RWPE2 (cell line): Measurements from ENCODE around the gene ZCCHC7.
"Not testable (repeated sequence)": the region's sequence is repeated elsewhere in the genome, so short reads cannot be mapped to it uniquely, and the experiment has no call there.

Experiments used
- ATAC-seq: fragments of 200-7000 bp; cut with Tn5 transposase; 3 replicates; pipeline ENCODE4 v1.9.1; 2021; ENCODE audit warnings: low read depth
- DNase-seq: peaks from one replicate; pipeline ENCODE4 v3.0.0-alpha.2; 2020; ENCODE audit warnings: low spot score
- H3K27ac ChIP-seq: fragments of 450-650 bp; 2 replicates; pipeline ENCODE4 v1.5.1; 2017; ENCODE audit warnings: mild to moderate bottlenecking; ENCODE audit not compliant: poor library complexity, severe bottlenecking
- H3K27me3 ChIP-seq: fragments of 250-450 bp; sonication (Bioruptor Pico); 2 replicates; pipeline ENCODE4 v1.5.1; 2021; ENCODE audit warnings: mild to moderate bottlenecking, moderate library complexity; ENCODE audit not compliant: insufficient read depth, poor library complexity, severe bottlenecking
- H3K36me3 ChIP-seq: fragments of 250-450 bp; sonication (Bioruptor Pico); 2 replicates; pipeline ENCODE4 v1.5.1; 2020; ENCODE audit warnings: low read depth, mild to moderate bottlenecking, moderate library complexity
- H3K4me1 ChIP-seq: fragments of 250-450 bp; sonication (Bioruptor Pico); 2 replicates; pipeline ENCODE4 v1.5.1; 2021; ENCODE audit warnings: mild to moderate bottlenecking, moderate library complexity; ENCODE audit not compliant: insufficient read depth, poor library complexity, severe bottlenecking
- H3K4me3 ChIP-seq: fragments of 250-450 bp; sonication (Bioruptor Pico); 2 replicates; pipeline ENCODE4 v1.5.1; 2021; ENCODE audit warnings: mild to moderate bottlenecking, moderate library complexity; ENCODE audit not compliant: severe bottlenecking
- H3K9me3 ChIP-seq: fragments of 250-450 bp; sonication (Bioruptor Pico); 2 replicates; pipeline ENCODE4 v1.5.1; 2021; ENCODE audit warnings: mild to moderate bottlenecking, moderate library complexity; ENCODE audit not compliant: severe bottlenecking
- TF ChIP-seq, protein P1 (sequence below): fragments of 450-650 bp; IDR thresholded peaks from one replicate; pipeline ENCODE4 v1.5.1; 2017; ENCODE audit warnings: mild to moderate bottlenecking, moderate library complexity; ENCODE audit not compliant: poor library complexity, severe bottlenecking

Gene ZCCHC7

DNA sequence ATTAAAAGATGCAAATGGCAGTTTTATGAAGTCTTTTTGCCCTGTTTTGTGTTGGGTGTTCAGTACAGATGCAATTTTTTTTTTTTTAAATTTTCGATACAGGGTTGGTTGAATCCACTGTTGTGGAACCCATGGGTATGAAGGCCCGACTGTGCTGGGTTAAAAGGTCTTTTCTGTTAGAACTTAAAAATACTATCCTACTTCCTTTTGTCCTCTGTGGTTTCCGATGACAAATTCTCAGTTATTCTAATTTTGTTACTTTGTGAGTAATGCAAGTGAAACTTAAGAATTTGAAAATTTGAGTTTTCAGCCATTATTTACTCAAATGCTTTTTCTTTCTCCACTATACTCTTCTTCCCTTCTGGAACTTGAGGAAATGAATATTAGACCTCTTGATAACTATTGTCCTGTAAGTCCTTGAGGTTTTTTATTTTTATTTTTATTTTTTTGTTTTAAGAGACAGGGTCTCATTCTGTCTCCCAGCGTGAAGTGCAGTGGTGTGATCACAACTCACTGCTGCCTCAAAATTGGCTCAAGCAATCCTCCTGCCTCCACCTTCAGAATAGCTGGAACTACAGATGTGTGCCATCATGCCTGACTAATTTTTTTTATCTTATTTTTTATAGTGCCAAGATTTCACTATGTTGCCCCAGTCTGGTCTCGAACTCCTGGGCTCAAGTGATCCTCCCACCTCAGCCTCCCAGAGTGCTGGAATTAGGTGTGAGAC, 67.5 kb downstream of the ZCCHC7 start:
- H3K4me3 ChIP-seq, result no peak overlapping the region
- H3K27me3 ChIP-seq, result no peaks in the 10 kb centered on the region
- no peaks in the 10 kb centered on the region for H3K9me3 ChIP-seq
- TF ChIP-seq, protein P1, sequence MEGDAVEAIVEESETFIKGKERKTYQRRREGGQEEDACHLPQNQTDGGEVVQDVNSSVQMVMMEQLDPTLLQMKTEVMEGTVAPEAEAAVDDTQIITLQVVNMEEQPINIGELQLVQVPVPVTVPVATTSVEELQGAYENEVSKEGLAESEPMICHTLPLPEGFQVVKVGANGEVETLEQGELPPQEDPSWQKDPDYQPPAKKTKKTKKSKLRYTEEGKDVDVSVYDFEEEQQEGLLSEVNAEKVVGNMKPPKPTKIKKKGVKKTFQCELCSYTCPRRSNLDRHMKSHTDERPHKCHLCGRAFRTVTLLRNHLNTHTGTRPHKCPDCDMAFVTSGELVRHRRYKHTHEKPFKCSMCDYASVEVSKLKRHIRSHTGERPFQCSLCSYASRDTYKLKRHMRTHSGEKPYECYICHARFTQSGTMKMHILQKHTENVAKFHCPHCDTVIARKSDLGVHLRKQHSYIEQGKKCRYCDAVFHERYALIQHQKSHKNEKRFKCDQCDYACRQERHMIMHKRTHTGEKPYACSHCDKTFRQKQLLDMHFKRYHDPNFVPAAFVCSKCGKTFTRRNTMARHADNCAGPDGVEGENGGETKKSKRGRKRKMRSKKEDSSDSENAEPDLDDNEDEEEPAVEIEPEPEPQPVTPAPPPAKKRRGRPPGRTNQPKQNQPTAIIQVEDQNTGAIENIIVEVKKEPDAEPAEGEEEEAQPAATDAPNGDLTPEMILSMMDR, result no peak
- H3K27ac ChIP-seq, result no peak overlapping the region
- H3K4me1 ChIP-seq, result no peaks in the 10 kb centered on the region
- DNase-seq (no peak), ATAC-seq (no peak)
- H3K36me3 ChIP-seq, result peaks cover 8% of the 10 kb centered on the region; the same call in 1 of the 2 replicates

DNA sequence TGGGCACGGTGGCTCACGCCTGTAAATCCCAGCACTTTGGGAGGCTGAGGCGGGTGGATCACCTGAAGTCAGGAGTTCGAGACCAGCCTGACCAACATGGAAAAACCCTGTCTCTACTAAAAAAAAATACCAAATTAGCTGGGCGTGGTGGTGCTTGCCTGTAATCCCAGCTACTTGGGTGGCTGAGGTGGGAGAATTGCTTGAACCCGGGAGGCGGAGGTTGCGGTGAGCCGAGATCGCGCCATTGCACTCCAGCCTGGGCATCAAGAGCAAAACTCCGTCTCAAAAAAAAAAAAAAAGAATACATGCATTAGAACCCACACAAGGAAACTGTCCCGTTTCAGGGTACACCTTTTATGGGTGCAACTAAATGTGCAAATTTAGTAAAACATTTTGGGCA, 70.4 kb downstream of the ZCCHC7 start:
- not testable (repeated sequence) for H3K4me1 ChIP-seq, H3K4me3 ChIP-seq, DNase-seq, H3K36me3 ChIP-seq, ATAC-seq, H3K9me3 ChIP-seq, H3K27ac ChIP-seq, H3K27me3 ChIP-seq

DNA sequence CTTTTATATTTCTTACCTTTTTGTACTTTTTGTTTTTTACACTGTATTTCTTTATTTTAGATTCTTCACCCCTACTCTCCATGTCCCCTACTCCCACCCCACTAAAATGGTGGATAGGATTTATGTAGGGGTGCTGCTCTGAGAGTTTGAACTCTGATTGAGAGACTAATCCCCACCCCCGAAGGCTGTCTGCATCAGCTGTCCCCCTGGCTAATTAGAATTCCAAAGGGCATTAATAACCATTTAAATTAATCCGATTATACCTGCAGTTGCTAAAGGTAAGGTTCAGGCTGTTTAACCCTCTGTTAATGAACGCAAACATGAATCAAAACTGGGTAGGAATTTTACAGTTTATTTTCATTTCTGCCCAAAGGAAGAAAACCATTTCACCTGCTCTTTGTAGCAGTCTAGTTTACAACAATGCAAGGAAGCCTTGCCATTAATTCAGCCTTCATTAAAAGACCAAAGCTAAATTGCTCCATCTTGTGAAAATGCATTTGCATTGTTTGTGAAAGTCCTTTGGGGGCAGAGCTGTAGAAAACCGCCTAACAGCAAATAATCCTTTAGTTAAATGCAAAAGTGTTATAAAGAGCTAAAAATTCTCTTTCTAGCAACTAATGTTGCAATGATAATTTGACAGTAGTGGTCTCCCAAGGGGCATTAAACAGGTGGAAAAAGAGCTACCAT, 71.2 kb downstream of the ZCCHC7 start:
- no peaks in the 10 kb centered on the region for H3K27me3 ChIP-seq
- H3K4me3 ChIP-seq, result no peak overlapping the region
- ATAC-seq (no peak), DNase-seq (no peak)
- peaks cover 8% of the 10 kb centered on the region; the same call in 1 of the 2 replicates for H3K36me3 ChIP-seq
- TF ChIP-seq, protein P1, result no peak
- no peaks in the 10 kb centered on the region for H3K9me3 ChIP-seq
- H3K27ac ChIP-seq, result no peak overlapping the region
- no peaks in the 10 kb centered on the region for H3K4me1 ChIP-seq

DNA sequence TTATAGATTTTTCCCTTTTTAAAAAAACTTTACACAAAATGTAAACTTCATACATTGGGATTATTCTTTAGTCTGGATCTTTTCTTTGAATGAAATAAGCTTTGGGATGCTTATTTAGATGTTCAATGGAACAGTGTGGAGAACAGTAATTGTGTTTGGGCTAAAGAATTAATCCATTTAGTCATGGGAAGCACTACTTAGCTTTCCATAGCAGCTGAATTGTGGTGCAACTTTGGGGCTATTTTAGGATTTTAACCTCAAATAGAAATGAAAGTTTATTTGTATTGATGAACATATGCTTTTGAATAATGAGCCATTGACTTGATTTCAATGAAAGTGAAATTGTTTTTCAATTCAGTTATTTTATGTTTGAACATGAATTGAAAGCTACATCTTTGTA, 72.4 kb downstream of the ZCCHC7 start:
- H3K9me3 ChIP-seq, result no peaks in the 10 kb centered on the region
- DNase-seq (no peak), ATAC-seq (no peak)
- no peak overlapping the region for H3K27ac ChIP-seq
- H3K36me3 ChIP-seq, result peaks cover 8% of the 10 kb centered on the region; the same call in 1 of the 2 replicates
- H3K4me3 ChIP-seq, result no peak overlapping the region
- TF ChIP-seq, protein P1, result no peak
- no peaks in the 10 kb centered on the region for H3K27me3 ChIP-seq
- peaks cover 9% of the 10 kb centered on the region for H3K4me1 ChIP-seq

DNA sequence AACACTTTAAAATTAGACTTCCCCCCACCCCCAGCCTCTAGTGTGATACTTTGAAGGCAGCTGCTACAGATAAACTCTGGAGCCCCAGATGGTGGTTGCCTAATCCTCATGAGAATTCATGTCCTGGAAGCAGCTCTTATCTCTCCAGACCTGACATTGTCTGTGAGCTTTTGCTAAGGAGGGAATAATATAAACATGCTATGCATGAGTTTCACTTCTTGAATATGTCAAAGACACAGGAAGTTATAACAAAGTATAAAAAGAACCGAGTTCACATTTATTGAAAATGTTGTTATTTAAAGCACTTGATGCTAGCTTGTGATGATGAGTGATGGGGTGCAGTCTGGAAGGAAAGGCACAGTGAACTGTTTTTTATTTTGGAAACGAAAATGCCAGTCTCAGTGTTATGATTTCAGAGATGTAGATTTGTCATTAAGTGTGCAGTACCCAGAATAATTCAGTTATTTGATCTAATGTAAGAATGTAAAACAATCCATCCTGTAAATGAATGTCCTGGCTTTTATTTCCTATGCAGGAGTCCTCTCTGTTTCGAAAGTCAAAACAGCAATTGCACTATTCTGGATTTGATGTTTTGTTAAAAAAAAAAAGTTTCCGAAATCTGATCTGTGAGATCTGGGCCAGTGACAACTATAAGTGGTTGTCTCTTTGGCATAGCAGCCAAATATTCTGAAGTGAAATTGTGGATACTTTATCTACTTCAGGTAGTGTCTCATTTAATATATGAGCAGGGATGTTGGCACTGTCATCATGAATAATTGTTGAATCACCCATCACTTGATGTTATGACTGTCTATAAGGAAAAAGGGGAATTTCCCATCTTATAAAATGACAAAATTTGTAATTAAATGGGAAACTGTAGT, 77.0 kb downstream of the ZCCHC7 start:
- Histone ChIP-seq H3K4me1 (peaks cover 17% of the 10 kb centered on the region), H3K36me3 (peaks cover 10% of the 10 kb centered on the region; the same call in 1 of the 2 replicates), H3K9me3 (no peaks in the 10 kb centered on the region), H3K27me3 (no peaks in the 10 kb centered on the region), H3K4me3 (no peak overlapping the region), H3K27ac (no peak overlapping the region)
- no peak for DNase-seq
- peak; percentile 64 for ATAC-seq
- TF ChIP-seq, protein P1, result no peak
